ENCODE results near the gene HTR1E. TPM values are rescaled to one million over a fixed set of nuclear protein-coding genes. Genes with fewer than 3 reads are reported as not detected.

Gene HTR1E, protein sequence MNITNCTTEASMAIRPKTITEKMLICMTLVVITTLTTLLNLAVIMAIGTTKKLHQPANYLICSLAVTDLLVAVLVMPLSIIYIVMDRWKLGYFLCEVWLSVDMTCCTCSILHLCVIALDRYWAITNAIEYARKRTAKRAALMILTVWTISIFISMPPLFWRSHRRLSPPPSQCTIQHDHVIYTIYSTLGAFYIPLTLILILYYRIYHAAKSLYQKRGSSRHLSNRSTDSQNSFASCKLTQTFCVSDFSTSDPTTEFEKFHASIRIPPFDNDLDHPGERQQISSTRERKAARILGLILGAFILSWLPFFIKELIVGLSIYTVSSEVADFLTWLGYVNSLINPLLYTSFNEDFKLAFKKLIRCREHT
- not detected in 5 replicates for total RNA-seq (2022; extraction: Qiagen RNA extraction; ENCODE audit: low read depth)

DNA sequence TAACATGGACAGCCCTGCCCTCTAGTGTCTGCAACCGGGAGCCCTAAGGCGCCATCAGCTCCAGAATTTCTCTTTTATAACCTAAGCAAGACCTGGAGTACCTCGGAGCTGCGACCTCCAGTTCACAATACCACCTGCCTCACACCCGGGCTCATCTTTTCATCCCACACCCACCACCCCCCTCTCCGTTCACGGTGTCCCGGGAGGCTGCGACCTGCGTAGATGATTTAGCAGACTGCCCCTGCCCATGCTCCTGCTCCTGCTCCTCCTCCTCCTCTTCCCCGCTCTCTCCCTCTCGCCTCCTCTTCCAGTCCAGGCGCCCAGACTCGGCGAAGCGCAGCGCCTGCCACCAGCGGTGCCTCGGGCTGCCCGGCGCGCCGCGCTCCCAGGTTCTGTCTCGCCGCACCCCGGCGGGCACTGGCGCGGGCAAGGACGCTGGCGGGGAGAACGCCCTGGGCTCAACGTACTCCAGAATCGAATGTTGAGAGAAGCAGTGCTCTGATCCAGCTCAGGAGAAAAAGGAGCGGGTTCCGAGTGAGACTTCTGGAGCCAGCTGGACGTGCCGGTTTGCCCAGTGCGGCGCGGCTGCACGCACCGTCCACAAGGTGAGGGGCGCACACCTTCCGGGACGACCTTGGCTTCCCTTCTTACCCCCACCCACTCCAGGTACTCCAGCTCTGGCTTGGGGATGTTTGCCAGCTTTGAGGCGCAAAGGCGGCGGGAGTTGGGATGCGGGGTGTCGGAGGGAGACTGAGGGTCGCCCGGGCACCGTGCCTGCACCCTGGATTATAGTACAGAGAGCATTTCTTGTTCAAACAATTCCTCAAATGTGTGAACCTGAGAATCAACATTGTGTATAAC, at the start of gene HTR1E:
Gene HTR1E (plus strand): TSS at position 310 of the 861 bp plus-strand sequence. CDS start 77,807 bp downstream, outside the sequence.

Other genes starting within 250 kb of the HTR1E start
- gene CGA, start 157.6 kb downstream of the HTR1E start, total RNA-seq (2022; extraction: Qiagen RNA extraction; ENCODE audit: low read depth): 0.24 to 0.67 TPM (median 0.48 TPM) in 5 replicates
- 2.0 to 4.1 TPM (median 3.1 TPM) in 5 replicates for gene ZNF292, start 218.0 kb downstream of the HTR1E start, total RNA-seq (2022; extraction: Qiagen RNA extraction; ENCODE audit: low read depth)